Choroid plexus epithelial cell (primary cell): Measurements from ENCODE around the gene GALR1.
A peak's percentile ranks its signal among the peaks of the same experiment; 100 is the strongest.
"Not testable (repeated sequence)": the region's sequence is repeated elsewhere in the genome, so short reads cannot be mapped to it uniquely, and the experiment has no call there.

Experiments
- DNase-seq: peaks from one replicate; pipeline ENCODE4 v3.0.0-alpha.2; 2010; ENCODE audit warnings: low read depth
- H3K4me3 ChIP-seq: 2 replicates; pipeline ENCODE4 v1.5.1; 2011; ENCODE audit warnings: low read depth, mild to moderate bottlenecking, control low read depth, low read length, moderate library complexity
- TF ChIP-seq, protein P1 (sequence below): conservative IDR thresholded peaks from 2 replicates; pipeline ENCODE4 v1.5.1; 2011; ENCODE audit warnings: low read depth, mild to moderate bottlenecking, control low read depth, inconsistent platforms, low read length, moderate library complexity

Gene GALR1

DNA sequence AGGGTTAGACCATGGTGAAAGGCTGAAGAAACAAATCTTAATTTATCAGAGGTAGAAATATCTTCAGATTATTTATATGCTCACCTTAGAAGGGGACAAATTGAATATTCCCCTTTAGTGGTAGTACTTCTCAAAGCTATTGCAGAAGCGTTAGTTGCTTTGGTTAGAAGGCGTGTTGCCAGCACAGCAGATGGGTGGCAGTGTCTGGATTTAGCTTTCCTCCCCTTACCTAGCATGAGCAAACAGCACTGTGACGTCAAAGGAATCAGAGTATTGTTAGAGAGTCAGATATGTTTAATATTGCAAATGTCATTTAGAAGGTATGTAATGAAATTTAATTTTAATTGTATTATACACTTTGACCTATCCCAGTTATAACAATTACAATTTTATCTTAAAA lies 27.2 kb upstream of the GALR1 start:
- TF ChIP-seq, protein P1, sequence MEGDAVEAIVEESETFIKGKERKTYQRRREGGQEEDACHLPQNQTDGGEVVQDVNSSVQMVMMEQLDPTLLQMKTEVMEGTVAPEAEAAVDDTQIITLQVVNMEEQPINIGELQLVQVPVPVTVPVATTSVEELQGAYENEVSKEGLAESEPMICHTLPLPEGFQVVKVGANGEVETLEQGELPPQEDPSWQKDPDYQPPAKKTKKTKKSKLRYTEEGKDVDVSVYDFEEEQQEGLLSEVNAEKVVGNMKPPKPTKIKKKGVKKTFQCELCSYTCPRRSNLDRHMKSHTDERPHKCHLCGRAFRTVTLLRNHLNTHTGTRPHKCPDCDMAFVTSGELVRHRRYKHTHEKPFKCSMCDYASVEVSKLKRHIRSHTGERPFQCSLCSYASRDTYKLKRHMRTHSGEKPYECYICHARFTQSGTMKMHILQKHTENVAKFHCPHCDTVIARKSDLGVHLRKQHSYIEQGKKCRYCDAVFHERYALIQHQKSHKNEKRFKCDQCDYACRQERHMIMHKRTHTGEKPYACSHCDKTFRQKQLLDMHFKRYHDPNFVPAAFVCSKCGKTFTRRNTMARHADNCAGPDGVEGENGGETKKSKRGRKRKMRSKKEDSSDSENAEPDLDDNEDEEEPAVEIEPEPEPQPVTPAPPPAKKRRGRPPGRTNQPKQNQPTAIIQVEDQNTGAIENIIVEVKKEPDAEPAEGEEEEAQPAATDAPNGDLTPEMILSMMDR: no peak
- no peak overlapping the region for H3K4me3 ChIP-seq
- DNase-seq: no peak

DNA sequence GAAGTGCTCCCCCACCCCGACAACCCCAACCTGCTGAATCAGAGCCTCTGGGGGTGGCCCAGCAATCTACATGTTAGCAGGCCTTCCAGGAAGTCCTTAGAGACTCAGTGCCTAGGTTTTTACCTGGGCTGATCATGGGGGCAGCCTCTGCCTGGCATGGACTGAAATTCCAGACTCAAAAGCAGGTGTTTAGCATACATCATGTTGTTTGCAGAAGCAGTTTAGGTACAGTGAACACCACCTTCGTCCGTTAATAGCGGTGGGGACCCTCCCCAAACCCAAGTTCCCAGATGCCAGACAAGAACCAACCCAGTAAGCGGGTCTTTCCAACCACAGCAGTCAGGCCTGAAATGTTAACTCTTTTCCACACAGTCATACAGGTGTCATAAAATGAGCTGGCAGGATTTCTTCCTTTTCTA lies 26.4 kb upstream of the GALR1 start:
- DNase-seq: no peak
- no peak overlapping the region for H3K4me3 ChIP-seq
- TF ChIP-seq, protein P1: no peak

DNA sequence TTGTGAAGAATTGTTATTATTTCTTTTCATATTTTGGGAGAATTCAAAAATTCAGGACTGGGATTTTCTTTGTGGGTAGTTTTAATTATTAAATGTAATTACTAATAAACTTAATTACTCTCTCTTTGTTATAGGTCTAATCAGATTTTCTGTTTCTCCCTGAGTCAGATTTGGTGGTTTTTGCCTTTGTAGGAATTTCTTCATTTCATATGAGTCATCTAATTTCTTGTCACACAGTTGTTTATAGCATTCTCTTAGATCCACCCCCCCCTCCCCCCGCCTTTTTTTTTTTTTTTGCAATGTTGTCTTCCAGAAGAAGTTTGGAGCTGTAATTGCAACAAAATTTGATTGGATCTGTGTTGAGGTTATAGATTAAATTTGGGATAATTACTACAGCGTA lies 26.0 kb upstream of the GALR1 start:
- peak; percentile 69 for DNase-seq
- H3K4me3 ChIP-seq: no peak overlapping the region
- TF ChIP-seq, protein P1: no peak

DNA sequence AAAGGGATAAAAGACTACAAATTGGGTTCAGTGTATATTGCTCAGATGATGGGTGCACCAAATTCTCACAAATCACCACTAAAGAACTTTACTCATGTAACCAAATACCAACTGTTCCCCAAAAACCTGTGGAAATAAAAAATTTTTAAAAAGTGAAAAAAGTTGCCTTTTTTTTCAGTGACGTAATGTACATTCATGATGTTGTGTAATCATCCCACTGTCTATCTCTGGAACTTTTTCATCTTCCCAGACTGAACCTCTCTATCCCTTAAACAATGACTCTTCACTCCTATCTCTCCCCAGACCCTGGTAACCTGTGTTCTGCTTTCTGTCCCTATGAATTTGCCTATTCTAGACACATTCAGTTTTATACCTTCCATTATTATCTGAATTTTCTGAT lies 19.0 kb upstream of the GALR1 start:
- DNase-seq: no peak
- TF ChIP-seq, protein P1: no peak
- H3K4me3 ChIP-seq: no peak overlapping the region

DNA sequence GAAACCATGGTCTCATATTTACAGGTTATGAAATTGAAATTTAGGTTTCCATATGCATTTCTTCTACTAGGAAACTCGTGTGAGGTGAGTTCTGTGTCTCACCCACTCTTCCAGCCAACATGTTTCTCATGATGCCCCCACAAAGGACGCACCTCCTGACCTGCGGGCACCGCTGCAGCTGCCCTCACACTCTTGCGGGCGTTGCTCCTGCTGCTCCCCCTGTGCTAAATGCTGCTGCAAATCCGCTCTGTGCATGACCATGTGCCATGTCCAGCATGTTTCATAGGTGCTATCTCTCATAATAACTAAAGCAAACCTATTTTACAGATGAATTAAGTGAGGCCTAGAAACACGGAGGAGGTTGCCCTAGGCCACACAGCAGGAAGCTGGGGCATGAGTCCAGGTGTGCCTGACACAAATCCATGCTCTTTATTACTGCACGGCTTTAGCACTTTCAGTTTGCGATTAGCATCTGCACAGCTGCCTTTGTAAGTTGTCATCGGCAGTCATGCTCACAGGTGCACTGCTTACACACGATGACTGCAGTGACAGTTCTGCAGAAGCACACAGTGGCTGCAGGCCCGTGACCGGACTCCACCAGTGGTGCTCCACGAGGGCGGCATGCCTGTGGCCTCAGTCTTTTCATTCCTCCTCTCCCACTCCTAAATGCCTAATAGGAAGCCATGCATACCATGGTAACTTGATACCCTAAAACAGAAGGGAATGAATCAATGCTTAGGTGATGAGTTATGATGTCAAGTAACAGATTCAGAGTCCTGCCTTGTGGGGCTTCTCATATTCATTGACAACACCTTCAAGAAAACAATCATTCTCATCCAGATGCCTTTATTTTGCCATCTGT lies 14.9 kb upstream of the GALR1 start:
- TF ChIP-seq, protein P1: no peak
- H3K4me3 ChIP-seq: no peak overlapping the region
- no peak for DNase-seq

DNA sequence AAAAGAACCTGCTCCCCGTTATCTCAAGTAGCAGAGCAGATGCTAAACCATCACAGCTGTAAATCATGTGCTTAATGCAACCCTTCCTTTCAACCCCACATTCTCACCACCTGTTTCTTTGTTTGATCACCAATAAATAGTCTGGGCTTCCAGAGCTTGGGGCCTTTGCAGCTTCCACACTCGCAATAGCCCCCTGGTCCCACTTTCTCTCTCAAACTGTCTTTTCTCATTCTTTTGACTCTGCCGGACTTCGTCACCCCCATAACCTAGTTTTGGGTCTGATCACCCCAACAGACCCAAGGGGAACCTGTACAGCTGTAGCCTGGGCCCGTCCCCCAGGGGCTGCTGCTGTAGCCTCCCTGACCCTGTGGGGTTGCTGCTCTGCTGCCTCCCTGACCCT lies 10.4 kb upstream of the GALR1 start:
- not testable (repeated sequence) for DNase-seq, H3K4me3 ChIP-seq

DNA sequence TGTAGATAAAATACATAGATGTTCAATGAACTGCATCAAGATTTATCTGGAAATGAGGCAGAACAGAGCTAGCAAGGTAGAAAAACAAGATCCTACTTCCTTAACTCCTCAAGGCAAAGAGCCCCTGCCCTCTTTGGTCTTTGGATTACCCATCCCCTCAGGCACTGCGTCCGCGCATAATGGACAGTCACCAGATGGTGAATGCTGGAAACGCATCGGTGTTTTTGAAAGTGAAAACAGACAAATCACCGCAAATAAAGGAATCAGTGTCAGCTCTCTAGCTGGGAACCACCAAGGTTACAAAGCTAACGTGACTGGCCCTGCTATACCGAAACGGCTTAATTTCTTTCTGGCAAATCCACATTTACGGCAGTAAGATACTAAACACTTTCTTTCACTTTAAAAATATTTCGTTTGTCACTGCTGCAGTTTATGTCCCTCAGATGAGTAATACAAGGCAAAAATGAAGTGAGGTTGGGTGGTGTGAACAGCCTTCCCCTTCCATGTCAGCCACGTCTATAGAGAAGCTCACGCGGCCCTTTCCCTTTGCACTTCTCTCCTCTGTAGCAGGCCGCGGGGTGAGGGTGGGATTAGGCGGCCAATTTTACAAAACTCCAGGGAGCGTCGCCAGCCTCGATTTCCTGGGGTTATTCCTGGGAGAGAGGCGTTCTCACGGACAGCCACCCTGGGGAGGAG lies 627 bp upstream of the GALR1 start:
- peak overlapping the region; percentile 45 for H3K4me3 ChIP-seq
- TF ChIP-seq, protein P1: no peak

More for the DNA sequence above, 627 bp upstream of the GALR1 start:
- peak; percentile 12 for DNase-seq
